NCI-H1105 treated with DMSO at 0.1 percent for 48 hours (cell line): Measurements from ENCODE around the gene TCF12.
A peak's percentile ranks its signal among the peaks of the same experiment; 100 is the strongest.
"Not testable (repeated sequence)": the region's sequence is repeated elsewhere in the genome, so short reads cannot be mapped to it uniquely, and the experiment has no call there.

Experiments used
- DNase-seq: peaks from one replicate; lab custom pipeline; 2025; lab: John Stamatoyannopoulos, UW

The TCF12 gene

DNA sequence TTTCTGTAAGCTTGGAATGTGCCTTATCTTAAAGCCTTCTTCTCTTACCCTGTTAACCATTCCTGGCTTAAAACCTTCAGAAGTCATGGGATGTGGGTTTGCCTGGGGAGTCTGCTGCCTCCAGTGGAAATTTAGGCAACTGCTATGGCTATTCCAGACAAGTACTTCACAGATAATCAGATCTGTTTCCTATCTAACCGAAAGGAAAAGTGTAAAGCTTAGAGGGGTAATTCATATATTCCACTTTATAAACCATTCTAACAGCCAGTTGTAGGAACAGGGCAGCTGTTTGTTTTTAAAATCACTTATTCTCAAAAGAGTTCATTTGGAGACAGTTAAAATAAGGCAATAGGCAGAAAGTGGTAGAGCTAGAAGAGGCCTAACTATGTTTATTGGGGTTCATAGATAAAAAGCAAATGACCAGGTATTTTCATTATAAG is 219.9 kb downstream of the TCF12 start:
- DNase-seq: peak; percentile 79

DNA sequence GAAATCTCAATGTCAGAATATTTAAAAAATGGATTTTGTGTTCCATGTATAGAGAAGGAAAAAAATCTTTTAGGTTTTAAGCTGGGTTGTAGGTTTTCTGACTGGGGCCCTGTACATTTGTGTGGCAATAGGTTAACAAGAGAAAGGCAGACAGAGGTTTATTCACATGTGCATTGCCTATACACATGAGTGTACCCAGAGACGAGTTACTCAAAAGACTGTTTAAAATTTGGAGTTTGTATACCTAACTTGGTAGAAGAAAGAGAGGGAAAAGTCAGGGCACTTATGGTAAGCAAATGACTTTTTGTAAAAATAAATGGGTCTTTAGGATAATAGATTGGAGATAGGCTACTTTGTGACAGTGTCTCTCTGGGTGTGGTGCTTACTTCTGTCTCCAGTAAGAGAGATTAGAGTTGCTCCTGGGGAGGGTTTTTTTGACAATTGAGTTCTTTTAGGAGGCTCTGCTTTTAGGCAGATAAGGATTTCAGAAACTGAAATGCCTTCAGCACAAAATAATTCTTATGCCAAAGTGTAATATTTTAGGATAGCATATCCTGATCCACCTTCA is 225.2 kb downstream of the TCF12 start:
- no peak for DNase-seq

DNA sequence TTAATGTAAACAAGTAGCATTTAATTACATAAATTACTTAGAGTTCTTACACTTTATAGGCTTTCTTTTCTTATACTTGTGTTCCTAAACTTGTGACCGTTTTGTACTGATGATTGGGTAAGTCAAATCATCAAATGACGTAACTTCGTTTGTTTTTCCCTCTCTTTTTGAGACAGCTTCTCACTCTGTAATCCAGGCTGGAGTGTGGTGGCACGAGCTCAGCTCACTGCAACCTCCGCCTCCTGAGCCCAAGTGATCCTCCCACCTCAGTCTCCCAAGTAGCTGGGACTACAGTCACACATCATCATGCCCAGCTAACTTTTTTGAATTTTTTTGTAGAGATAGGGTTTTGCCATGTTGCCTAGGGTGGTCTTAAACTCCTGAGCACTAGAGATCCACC is 226.0 kb downstream of the TCF12 start:
- DNase-seq: no peak

DNA sequence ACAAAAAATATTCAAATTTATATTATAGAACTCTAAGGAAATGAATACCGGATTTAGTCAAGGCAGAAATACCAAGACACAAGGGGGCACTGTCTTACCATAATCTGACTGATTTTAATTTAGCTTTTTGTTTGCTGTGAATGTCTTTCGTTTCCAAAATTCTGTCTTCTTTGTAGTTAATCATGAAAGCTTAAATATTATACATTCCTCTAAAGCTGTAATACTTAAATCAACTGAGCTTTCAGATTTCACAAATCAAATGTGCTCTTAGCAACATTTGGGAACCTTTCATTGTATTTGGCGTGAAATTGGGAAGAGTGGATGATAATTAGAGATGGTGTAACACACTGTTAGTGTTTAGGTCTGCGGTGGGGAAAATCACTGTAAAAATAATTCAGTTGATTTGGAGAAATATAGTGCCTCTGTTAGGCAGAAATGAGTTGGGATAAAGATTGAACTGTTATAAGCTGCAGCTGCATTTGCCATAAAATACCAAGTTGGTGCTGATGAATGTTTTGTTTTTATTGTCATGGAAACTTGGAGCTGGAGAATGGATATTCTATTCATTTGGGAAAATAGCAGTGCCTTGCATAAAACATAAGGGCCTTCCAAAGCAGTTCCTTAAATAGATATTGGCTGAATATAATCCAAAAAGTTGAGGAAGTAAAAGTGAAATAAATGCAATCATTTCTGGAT is 228.2 kb downstream of the TCF12 start:
- peak; percentile 93 for DNase-seq

DNA sequence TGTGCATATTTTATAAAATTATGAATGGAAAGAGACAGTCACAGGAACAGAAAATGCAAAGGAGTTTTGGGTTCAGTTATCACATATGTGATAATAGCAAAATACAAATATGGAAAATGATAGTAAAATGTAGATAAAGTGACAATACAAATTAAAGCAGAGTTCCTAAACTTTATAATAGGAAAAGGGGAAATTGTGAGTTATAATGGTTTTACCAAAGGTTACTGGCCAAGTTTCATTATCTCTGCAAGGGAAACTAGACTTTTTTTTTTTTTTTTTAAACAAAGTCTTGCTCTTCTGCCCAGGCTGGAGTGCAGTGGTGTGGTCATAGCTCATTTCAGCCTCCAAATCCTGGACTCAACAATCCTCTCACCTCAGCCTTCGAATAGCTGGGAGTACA is 229.2 kb downstream of the TCF12 start:
- no peak for DNase-seq

DNA sequence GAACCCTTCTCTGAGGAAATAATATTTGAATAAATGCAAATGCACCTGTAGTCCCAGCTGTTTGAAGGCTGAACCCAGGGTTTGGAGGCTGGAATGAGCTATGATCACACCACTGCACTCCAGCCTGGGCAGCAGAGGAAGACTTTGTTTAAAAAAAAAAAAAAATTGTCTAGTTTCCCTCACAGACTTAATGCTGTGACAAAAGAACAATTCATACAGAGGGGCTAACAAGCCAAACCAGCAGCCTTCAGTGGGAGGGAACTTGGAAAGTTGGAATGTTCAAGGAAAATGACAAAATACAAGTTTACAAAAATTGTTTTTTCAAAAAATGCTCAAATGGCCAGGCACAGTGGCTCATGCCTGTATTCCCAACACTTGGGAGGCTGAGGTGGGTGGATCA is 229.8 kb downstream of the TCF12 start:
- DNase-seq: no peak

DNA sequence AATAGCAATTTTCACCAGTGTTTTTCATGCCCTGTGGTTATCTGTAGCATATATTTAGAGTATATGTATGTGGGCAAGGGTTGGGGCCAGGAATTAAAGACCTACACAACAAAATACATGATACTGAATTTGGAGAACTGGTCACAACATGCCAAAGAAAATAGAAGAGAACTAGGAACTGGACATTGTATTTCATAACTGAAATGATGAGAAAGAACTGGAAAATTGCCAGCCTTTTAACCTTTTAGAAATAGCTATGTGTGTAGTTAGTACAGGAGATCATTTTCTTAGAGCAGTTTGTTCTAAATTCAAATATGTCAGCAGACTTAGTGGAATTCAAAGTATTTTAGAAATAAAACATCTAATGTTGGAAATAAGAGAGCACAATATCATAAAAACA is 230.8 kb downstream of the TCF12 start:
- DNase-seq: no peak

DNA sequence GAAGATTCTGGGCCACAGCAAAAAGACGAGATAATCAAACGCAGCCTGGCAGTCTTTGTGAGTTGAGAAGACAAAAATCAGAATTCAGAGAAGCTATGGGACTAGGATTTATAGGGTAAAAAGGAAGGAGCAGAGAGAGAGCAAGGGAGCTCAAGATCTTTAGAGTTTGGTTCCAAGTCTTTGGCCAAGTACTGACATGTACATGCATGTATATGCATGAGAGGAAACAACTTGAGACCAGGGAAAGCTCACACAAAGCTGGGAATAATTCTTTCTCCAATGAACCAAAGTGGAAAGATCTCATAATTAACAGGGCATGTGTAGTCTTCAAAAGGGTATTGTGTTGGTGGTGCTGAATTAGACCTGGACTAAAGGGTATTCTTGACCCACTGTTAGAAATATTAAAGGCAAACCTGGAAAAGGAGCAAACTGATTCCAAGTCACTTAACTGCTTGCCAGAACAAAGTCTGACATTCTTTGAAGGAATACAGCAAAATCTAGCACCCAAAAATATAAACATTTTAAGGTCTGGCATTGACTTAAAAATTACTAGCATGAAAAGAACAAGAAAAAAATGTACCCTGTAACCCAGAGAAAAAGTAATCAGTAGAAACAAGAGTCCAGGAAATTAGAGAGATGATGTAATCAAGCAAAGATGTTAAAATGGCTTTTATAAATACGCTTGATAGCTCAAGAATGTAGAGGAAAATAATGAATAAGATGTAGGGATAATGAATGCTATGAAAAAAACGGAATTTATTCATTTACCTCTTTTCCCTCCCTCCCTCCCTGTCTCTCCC is 231.8 kb downstream of the TCF12 start:
- DNase-seq: no peak

DNA sequence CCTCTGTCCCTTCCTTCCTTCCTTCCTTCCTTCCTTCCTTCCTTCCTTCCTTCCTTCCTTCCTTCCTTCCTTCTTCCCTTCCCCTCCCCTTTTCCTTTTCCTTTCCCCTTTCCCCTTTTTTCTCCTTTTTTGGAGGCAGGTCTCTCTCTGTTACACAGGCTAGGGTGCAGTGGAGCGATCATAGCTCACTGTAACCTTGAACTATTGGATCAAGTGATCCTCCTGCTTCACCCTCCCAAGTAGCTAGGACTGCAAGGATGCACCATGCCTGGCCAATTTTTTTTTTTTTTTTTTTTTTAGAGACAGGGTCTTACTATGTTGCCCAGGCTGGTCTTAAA is 232.4 kb downstream of the TCF12 start:
- DNase-seq: not testable (repeated sequence)

DNA sequence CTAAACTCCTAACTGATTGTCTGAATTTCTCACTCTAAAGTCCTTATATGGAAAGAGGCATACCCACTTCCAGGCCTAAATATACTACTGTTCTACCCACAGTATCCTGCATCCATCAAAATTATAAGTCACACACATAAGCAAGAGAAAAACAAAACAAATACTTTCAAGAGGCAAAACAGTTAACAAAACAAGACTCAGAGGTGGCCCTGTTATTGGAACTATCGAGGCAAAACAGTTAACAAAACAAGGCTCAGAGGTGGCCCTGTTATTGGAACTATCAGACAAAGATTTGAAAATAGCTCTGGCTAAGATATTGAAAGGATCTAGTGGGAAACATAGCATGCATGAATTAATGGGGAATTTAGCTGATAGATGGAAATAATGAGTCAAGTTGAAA is 233.7 kb downstream of the TCF12 start:
- no peak for DNase-seq

DNA sequence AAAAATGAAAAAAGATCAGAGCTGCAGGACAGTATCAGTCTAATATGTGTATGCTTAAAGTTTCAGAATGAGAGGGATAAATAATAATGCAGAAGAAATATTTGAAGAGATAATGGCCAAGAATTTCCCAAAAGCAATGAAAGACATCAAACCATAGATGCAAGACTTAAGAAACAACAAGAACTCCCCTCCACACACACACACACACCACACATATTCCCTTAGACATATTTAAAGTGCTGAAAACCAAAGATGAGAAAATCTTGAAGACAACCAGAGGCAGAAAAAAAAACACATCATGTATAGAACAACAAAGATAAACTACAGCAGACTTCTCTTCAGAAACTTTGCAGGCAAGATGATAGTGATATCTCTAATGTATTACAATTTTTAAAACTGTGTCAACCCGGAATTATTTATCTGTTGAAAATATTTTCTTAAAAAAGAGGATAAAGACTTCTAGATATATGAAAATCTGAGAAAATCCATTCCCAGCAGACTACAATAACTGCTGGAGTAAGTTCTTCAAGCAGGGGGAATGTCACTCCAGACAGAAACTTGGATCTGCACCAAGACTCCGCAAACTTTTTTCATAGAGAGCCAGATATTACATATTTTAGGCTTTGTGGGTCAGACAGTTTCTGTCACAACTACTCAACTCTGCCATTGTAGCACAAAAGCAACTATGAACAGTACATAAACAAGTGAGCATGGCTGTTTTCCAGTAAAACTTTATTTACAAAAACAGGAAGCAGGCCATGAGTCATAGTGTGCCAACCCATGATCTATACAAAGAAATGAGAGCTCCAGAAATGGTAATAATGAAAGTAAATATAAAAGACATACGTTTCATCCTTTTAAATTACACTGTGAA is 234.5 kb downstream of the TCF12 start:
- no peak for DNase-seq

DNA sequence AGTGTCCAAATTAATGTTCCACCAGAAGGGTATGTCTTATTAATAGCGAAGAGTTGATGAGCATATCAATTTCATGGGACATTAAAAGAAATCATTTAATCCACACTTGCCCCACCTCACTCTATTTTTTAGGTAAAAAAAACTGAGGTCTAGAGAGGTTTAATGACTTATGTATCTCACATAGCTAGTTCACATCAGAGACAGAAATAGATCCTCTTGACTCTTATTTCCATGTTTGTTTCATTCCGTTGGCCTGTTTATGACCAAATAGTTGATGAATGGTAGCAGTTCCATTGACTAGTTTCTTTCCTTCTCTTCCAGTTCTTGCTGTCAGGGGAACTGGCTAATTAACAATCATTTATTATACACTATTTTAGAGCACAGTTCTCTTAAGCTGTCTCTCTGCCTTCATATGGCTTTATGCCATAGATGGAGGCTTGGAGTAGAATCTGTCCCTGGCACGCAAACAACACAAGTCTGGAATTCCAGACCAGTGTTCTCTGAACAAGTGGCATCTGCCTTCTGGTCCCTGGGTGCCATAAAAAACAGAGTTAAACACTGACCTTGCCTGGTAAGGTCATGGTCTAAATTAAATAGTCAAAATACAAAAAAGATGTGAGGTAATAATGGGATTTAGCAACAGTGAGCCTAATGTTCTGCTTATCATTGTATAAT is 237.9 kb downstream of the TCF12 start:
- peak; percentile 76 for DNase-seq

DNA sequence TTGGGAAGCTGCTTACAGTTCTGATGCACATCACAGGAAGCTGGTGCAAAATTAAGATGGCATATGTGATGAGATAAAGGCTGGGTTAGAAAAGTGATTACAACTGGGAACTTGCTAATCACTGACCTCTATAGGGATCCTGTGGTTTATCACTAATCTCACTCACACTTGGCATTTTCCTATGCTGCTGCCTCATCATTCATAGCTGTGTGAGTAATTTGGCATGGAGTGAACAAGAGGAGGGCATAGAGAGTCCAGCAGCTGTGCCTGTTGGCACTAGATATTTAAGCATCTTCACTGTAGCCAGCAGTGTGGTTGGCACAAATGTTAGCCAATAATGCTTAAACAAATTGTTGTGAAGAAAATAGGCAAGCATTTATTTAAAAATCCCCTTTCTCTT is 240.1 kb downstream of the TCF12 start:
- peak; percentile 87 for DNase-seq

DNA sequence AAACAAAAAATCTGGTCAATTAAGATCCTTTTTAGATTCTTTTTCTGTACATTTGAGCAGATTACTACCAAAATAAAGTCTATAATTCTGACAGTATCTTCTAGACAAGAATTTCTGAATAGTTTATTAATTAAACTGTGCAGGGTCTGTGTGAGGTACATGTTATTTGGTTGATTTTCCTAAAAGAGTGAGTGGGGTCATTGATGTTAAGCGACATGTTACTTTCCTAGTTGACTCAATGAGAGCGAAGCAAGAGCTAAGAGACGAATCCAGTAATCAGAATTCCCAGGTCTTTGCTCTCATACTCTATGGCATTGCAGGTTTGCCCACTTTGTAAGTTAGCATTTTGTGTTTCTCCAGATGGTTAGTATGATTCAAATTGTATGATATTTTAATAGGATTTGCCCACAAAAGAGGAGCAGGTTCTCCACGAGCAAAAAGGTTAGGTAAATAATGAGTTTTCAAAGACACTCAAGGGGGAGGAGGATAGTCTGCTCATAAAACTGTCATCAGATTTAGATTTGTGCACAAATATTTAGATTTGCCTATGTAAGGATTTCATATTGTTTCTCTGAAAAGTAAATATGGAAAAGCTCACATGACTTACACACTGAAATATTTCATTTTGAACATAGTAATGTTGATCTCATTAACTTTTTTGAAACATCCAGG is 240.7 kb downstream of the TCF12 start:
- peak; percentile 62 for DNase-seq

DNA sequence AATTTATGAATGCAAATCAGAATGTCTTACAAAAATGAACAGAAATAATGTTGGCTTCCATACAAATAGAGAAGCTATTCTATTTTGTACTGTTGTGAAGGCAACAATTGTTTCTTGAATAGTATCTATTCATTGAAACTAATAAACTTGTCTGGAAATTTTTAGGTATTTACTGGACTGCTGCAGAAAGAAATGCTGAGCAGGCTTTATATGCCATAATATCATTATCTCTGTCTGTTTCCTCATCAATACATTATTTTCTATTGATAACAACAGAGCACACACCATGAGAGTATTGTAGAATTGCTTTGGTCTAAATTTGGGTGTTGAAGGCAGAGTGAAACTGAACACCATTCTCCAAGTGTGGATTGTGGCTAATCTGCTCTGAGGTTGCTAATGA is 241.3 kb downstream of the TCF12 start:
- no peak for DNase-seq

DNA sequence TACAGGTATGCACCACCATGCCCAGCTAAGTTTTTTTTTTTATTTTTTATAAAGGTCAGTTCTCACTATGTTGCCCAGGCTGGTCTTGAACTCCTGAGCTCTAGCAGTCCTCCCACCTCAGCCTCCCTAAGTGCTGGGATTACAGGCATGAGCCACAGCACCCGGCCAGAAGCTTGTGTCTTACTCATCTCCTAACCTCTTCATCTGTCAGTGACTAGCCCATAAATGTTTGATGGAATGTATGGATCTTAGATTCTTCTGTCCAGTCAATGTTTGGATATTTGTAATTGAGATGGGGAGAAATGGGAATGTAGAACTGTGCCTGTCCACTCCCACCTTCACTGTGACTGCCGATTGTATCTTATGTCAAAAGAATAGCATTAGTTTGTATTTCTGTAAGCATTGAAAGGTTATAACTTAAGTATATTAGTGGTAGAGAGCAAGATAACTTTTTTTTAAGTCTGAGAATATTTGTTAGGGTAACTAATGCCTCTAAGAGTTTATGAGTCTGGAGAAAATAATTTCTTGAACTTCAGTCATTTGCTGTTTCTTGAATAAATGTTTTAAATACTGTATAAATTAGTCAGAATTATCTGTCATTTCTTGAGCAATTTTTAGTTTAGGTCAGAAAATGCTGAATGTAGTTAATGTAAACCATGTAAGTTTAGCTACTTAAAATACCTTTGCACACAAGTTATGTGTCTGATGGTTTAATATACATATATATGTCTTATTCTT is 242.5 kb downstream of the TCF12 start:
- no peak for DNase-seq

DNA sequence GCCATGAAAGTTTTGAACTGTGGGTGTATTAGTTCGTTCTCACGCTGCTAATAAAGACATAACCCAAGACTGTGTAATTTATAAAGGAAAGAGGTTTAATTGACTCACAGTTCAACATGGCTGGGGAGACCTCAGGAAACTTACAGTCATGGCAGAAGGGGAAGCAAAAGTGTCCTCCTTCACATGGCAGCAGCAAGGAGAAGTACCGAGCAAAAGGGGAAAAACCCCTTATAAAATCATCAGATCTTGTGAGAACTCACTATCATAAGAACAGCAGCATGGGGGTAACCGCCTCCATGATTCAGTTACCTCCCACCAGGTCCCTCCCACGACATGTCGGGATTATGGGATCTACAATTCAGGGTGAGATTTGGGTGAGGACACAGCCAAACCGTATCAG is 245.8 kb downstream of the TCF12 start:
- not testable (repeated sequence) for DNase-seq

DNA sequence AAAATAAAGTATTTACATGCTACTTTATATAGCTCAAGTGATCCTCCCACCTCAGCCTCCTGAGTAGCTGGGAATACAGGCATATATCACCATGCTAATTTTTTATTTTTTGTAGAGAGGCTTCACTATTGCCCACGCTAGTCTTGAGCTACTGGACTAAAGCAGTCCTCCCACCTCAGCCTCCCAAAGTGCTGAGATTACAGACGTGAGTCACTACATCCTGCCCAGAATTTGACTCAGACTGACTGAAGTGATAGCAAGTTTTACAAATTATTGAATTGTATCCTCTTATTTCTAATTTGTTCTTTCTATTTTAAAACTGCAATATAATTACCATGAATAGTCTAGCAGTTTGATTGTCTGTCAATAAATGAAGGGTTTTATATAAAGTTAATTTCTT is 247.5 kb downstream of the TCF12 start:
- DNase-seq: no peak

DNA sequence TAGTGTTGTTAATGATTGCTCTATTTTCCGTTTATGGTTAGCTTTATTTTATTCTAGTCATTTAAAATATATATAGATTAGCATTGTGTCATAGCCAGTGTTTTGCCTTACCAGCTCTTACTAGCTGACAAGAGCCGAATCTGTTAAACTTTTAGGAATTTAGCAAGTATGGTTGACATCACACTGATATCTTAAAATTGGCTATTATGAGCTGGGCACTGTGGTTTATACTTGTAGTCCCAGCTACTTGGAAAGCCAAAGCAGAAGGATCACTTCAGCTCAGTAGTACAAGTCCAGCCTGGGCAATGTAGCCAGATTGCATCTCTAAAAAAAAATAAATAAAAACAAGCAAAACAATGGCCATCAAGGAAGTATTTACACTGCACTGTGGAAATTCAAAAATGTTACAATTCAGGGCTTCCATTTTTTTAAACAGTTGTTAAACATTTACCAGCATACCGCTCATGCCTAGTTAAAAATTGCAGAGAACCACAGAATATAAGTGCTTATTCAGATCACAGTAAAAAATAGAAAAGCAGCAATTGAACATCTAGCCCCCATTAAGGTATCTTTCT is 249.5 kb downstream of the TCF12 start:
- no peak for DNase-seq

DNA sequence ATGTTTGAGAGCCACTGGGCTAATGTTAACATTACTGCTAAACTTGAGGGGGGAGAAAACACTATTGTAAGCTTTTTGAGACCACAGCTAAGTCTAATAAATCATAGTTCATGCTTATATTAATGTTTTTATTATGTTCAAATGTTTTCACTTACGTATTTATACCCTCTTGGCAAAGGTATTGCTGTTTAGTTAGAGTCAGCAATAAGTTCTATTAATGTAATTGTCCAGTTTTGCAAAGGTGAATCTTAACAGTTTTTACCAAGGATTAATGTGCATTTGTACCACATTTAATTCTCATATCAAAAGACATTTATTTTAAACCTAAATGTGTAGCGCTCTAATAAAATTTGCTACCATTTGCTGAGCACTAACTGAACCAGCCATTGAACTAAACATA is 251.2 kb downstream of the TCF12 start:
- no peak for DNase-seq
